GM21786 (cell line): ENCODE data around the gene KANK3.
"Not testable (repeated sequence)": the region's sequence is repeated elsewhere in the genome, so short reads cannot be mapped to it uniquely, and the experiment has no call there.

ENCODE experiments used
- ATAC-seq: cut with Tn5 transposase; IDR thresholded peaks from one replicate; pipeline ENCODE4 v1.9.1; 2021; ENCODE audit not compliant: unreplicated experiment

KANK3 gene

DNA sequence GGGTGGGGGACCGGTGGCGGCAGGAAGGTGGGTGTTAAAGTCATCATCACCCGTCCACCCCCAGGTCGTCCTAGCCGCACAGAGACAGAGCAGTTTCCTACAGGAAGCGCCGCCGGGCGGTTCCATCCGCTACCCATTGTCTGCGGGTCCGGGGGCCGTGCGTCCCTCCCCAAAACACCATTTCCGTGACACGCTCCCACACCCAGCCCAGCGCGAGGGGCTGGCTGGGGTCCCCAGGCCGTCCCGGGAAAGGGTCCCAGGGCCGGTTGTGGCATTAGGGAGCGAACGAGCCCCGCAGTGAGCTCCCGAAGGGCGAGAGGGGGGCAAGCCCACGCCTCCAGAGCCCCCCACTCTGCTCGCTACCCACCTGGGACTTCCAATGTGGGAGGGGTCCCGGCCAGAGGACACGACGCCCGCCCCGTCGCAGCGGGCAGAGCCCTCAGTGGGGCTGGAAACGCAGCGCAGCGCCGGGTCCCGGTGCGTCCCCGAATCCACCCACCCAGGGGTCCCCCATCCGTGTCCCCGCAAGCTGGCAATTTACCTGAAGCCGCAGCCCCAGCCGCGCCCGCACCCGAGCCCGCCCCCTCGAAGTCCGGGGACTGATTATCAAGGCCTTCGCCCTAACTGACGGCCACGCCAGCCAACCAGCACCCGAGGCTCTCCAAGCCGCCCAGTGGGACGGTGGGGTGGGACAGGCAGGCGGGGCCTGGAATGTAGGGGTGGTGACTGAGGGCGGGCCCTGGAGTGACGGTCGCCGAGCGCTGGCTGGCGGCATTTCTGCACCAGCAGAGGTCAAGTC, at the start of gene KANK3:
Gene KANK3, minus strand, starts transcription at position 579 of the 799 bp plus-strand sequence. CDS start 5,434 bp downstream, outside the sequence.
- ATAC-seq: peak; percentile 70

DNA sequence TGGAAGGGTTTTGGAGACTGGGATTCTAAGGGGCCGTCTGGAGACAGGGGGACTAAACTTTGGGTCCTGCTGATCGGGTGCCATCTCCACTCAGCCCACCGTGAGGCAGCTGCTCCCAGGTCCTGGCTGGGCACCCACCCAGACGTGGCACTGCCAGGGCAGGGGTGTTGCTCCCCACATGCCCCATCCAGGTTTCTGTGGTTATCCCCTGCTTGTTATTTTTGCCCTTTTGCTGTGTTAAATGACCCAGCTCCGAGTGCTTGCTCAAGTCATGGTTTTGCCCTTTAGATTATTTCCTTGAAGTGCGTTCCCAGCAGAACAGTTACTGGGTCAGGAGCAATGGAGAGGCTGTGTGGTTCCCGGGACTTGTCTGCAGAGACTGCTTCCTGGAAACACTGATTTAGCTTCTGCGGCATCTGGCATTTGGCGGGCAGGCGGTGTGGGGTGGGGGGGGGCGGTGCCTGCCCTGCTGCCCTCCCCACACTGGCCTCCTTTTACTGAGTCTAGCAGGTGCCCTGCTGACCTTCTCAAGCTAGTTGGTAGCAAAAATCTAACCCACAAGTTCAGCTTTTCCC, 49.0 kb upstream of the KANK3 start:
- ATAC-seq: no peak

DNA sequence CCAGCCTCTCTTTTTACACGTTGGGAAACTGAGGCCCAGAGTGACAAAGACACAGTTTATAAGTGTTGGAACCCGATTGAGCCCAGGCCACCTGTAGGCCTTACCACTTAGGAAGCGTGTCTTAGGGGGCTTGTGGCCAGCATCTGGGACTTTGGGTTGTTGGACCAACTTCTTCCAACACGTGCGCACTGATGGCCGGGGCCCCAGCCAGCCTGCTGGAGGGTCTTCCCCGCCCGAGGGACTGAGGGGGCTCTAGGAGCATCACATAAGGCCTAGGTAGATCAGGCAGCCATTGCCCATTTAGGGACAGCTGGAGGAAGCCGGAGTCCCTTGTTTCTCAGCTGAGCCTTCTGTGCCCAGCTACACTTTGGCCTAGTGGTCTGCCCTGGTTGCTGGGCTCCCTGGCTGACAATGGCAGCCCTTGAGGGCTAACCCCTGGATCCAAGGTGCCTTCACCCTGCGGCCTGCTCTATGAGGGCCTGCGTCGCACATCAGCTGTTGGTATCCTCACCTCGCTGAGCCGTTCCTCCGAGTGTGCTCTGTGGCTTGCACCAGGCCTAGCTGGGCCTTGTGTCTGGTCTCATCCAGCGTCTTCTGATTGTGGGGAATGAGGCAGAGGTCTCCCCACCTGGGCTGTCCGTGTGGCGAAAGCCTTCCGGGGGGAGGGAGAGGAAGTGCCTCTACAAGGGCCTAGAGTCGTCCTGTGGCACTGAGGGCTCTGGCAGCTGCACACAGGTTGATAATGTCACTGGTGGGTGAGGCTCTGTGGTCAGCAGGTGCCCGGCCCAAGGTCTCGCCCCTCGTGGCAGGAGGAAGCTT, 48.3 kb upstream of the KANK3 start:
- no peak for ATAC-seq

DNA sequence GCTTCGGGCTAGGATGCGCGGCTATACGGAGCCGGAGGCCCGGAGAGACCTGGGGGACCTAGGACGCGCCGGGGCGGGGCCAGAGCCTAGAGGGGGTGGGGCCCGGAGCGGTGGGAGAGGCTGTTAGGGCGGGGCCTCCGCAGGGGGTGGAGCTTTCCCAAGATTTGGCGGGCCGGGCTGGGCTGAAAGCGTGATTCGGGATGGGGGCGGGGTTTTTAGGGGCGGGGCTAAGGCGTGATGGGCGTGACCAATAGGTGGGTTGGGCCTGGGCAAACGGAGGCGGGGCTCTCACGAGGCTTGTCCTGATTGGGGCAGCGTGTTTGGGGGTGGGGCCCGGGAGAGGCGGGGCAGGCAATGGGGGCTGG, 47.5 kb upstream of the KANK3 start:
- peak; percentile 26 for ATAC-seq

GRCh38 chr19:8389891-8390616, 47.0 kb upstream of the KANK3 start, which contains the start of gene RAB11B:
TSS of gene RAB11B (plus strand) at chr19:8390360. CDS start at chr19:8390417, 57 bp downstream.
- ATAC-seq: peak; percentile 87

GRCh38 chr19:8388612-8388958, 45.5 kb upstream of the KANK3 start:
- no peak for ATAC-seq

GRCh38 chr19:8387688-8388611, 44.9 kb upstream of the KANK3 start:
- no peak for ATAC-seq

- no peak for ATAC-seq
These were observed 43.9 kb upstream of the KANK3 start for GRCh38 chr19:8386990-8387389.

GRCh38 chr19:8386419-8386818, 43.4 kb upstream of the KANK3 start:
- not testable (repeated sequence) for ATAC-seq

GRCh38 chr19:8385566-8385965, 42.5 kb upstream of the KANK3 start:
- not testable (repeated sequence) for ATAC-seq

- ATAC-seq: not testable (repeated sequence)
These were observed 42.0 kb upstream of the KANK3 start for GRCh38 chr19:8385103-8385502.

DNA sequence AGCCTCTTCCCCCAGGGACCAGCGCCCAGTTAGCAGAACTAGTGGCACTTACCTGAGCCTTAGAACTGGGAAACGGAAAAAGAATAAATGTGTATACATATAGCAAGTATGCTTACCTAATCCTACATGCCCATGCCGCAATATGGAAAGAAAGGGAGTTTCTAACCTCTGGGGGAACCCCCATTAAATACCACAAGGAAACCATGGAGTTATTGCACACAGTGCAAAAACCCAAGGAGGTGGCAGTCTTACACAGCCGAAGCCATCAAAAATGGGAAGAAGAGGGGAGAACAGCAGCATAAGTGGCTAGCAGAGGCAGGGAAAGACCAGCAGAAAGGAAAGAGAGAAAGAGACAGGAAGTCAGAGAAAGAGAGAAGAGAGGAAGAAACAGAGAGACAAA, 41.5 kb upstream of the KANK3 start:
- ATAC-seq: not testable (repeated sequence)

- ATAC-seq: not testable (repeated sequence)
These were observed 36.3 kb upstream of the KANK3 start for GRCh38 chr19:8379156-8379891.

GRCh38 chr19:8377598-8377997, 34.5 kb upstream of the KANK3 start:
- no peak for ATAC-seq

GRCh38 chr19:8376373-8376974, 33.4 kb upstream of the KANK3 start:
- not testable (repeated sequence) for ATAC-seq

DNA sequence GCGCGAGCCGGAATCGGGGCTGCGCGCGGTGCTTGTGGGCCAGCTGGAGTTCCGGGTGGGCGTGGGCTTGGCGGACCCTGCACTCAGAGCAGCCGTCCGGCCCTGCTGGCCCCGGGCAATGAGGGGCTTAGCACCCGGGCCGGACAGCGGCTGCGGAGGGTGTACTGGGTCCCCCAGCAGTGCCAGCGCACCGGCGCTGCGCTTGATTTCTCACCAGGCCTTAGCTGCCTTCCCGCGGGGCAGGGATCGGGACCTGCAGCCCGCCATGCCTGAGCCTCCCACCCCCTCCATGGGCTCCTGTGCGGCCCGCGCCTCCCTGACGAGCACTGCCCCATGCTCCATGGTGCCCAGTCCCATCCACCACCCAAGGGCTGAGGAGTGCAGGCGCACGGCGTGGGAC, 32.7 kb upstream of the KANK3 start:
- not testable (repeated sequence) for ATAC-seq

- ATAC-seq: no peak
These were observed 31.1 kb upstream of the KANK3 start for GRCh38 chr19:8373867-8374813.
